ENCODE measurements around the gene TBC1D10A.

DNA sequence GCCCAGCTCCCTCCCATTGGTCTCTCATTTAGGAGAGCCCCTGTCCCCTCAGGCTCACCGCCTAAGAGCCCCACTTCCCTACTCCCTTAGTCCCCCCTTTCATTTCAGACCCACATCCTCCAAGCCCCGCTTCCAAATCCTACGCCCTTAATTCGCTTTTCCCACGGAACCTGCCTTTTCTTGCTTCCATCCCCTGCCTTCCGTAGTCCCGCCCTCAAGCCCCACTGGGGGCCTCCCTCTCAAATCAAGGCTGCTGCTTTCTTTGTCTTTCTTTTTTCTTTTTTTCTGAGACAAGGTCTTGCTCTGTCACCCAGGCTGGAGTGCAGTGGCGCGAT lies 30.5 kb upstream of the TBC1D10A start:
- TF ChIP-seq POLR2AphosphoS5 (IDR thresholded peaks at IDR 0.05; ENCODE audit: low read depth, low read length) (no peak), POLR2A (IDR thresholded peaks at IDR 0.05; ENCODE audit: low read depth, low read length) (no peak), SPI1 (IDR thresholded peaks at IDR 0.05; ENCODE audit: low read depth, low read length) (no peak), TAF1 (IDR thresholded peaks at IDR 0.05; ENCODE audit: low read depth, low read length) (no peak)

Data from GM12891 (cell line).